Transverse colon (tissue), 3 donors: ENCODE results near the gene SEC22A.

ENCODE experiments used
- CTCF ChIP-seq, 5 experiments: fragments of 200-600 bp in 3 of 5; fragments of 450-650 bp in 2 of 5; sonication (generic) in 3 of 5; IDR thresholded peaks; 1 replicate in 2 of 5; 2 replicates in 3 of 5; pipeline ENCODE4 v1.5.1; 2016 to 2017; ENCODE audit warnings: antibody characterized with exemption in 5 of 5, inconsistent platforms in 3 of 5, mild to moderate bottlenecking in 2 of 5, moderate library complexity in 1 of 5
- POLR2A ChIP-seq: fragments of 450-650 bp; IDR thresholded peaks from one replicate; pipeline ENCODE4 v1.6.1; 2016; ENCODE audit warnings: antibody characterized with exemption, mild to moderate bottlenecking, moderate library complexity

GRCh38 chr3:123180791-123181190 lies 21.0 kb upstream of the SEC22A start:
- TF ChIP-seq POLR2A (no peak), CTCF (IDR thresholded peaks at IDR 0.05) (no peak)
